Coronary artery (tissue), 2 donors: ENCODE data around the gene USP34.

Source experiments
- DNase-seq: peaks from one replicate; pipeline ENCODE4 v3.0.0-alpha.2; 2017; ENCODE audit warnings: low spot score
- H3K27ac ChIP-seq, 2 donors: fragments of 200-600 bp; sonication (generic); one replicate each; pipeline ENCODE4 v1.5.1; 2016 to 2019
- H3K4me3 ChIP-seq: fragments of 200-600 bp; sonication (generic); 2 replicates; pipeline ENCODE4 v1.5.1; 2016; ENCODE audit warnings: mild to moderate bottlenecking, moderate library complexity
- CTCF ChIP-seq: fragments of 200-600 bp; sonication (generic); IDR thresholded peaks from one replicate; pipeline ENCODE4 v1.5.1; 2019; ENCODE audit warnings: antibody characterized with exemption

USP34 gene

GRCh38 chr2:61356958-61357350 is 113.9 kb downstream of the USP34 start:
- TF ChIP-seq CTCF = no peak
- Histone ChIP-seq H3K4me3 (no peak overlapping the region), H3K27ac (no peak overlapping the region)
- DNase-seq = no peak

- Histone ChIP-seq H3K4me3 (no peak overlapping the region), H3K27ac (no peak overlapping the region)
- TF ChIP-seq CTCF = no peak
- no peak for DNase-seq
These were observed 114.5 kb downstream of the USP34 start for GRCh38 chr2:61356261-61356957.

GRCh38 chr2:61354543-61355197 is 116.2 kb downstream of the USP34 start:
- H3K4me3 ChIP-seq = no peak overlapping the region
- no peak for TF ChIP-seq CTCF

GRCh38 chr2:61353909-61354308 is 117.0 kb downstream of the USP34 start:
- TF ChIP-seq CTCF = no peak
- Histone ChIP-seq H3K4me3 (no peak overlapping the region), H3K27ac (no peak overlapping the region)
- DNase-seq = no peak

More at GRCh38 chr2:61354543-61355197, 116.2 kb downstream of the USP34 start:
- DNase-seq = no peak
- no peak overlapping the region for H3K27ac ChIP-seq

GRCh38 chr2:61350777-61351176 is 120.1 kb downstream of the USP34 start:
- TF ChIP-seq CTCF = no peak
- DNase-seq = no peak
- H3K27ac ChIP-seq = no peak overlapping the region
- H3K4me3 ChIP-seq = no peak overlapping the region

- H3K4me3 ChIP-seq = no peak overlapping the region
- no peak for DNase-seq
- H3K27ac ChIP-seq = no peak overlapping the region
- no peak for TF ChIP-seq CTCF
These were observed 127.7 kb downstream of the USP34 start for GRCh38 chr2:61343141-61343540.

GRCh38 chr2:61340242-61340641 is 130.6 kb downstream of the USP34 start:
- no peak for DNase-seq
- no peak for TF ChIP-seq CTCF
- H3K4me3 ChIP-seq = no peak overlapping the region
- no peak overlapping the region for H3K27ac ChIP-seq
